ENCODE measurements around the gene USP13. TPM values are rescaled to one million over a fixed set of nuclear protein-coding genes. Genes with fewer than 3 reads are reported as not detected.

Gene USP13
- total and polyA plus RNA-seq, 2 donors (not counting 3 experiments of a cell fraction or from before 2014, with no cell fraction given): 5.8 to 24.0 TPM

DNA sequence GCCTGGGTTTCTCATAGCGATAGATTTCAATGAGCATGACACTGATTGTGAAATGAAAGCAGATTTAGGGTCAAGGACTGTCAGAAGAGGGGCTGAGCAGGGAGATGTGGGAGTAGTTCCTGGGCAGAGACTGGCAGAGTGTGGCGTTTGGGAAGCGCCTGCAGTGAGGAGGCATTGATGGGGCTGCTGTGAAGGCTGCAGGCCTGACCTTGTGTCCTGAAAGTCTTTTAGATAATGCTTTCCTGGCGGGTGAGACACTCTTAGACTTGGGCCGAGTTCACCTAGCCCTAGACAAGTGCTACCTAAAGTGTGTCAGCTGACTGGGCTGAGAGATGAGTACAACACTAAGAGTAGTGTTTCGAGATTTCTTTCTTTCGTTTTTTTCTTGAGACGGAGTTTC, 20.7 kb downstream of the USP13 start:
- CTCF ChIA-PET: interaction anchor here (0.9 kb wide), 1 partner anchor 24 kb away, joined by 3 read pairs; no protein-coding TSS in a partner anchor
- H3K9me3 ChIP-seq (replicated peaks; ENCODE audit: control insufficient read depth, insufficient read depth, low read length): no peaks in the 10 kb centered on the region
- intact Hi-C loops (cut with micrococcal nuclease): loop anchor here (5.0 kb wide), 1 partner anchor 929 kb away; the partner anchor contains the start of gene TTC14
- H3K4me3 ChIP-seq (replicated peaks in 1 of 3; ENCODE audit: insufficient read depth in 1 of 3, low read depth in 1 of 3, low read length in 3 of 3): no peak overlapping the region
- H3K36me3 ChIP-seq (ENCODE audit: control insufficient read depth in 2 of 2, extremely low read depth in 1 of 2, insufficient read depth in 2 of 2, low read length in 2 of 2): no peaks in the 10 kb centered on the region
- no peaks in the 10 kb centered on the region for H3K9me1 ChIP-seq (replicated peaks; ENCODE audit: control insufficient read depth, extremely low read depth, insufficient read depth, low read length)
- H3K9ac ChIP-seq (replicated peaks; ENCODE audit: extremely low read depth, insufficient read depth, low read length): no peak overlapping the region
- H3K27me3 ChIP-seq (ENCODE audit: control insufficient read depth in 2 of 2, insufficient read depth in 2 of 2, low read length in 2 of 2): no peaks in the 10 kb centered on the region
- DNase-seq (ENCODE audit: low read depth, low spot score) (no peak), FAIRE-seq (no peak)
- H3K4me1 ChIP-seq (ENCODE audit: control insufficient read depth, extremely low read depth, insufficient read depth, low read length): peaks cover 15% of the 10 kb centered on the region
- dilution Hi-C loops (cut with MboI; ENCODE audit: extremely low pct_ligation_motif_present, low sequenced_read_pairs): no loop called here
- no peak overlapping the region for H3K27ac ChIP-seq (ENCODE audit: insufficient read depth, low read depth, low read length)
- BruUV-seq (replicated peaks): no TSS peak
- TF ChIP-seq CTCF (IDR thresholded peaks at IDR 0.05; ENCODE audit: extremely low read depth in 1 of 2, insufficient read depth in 1 of 2, low read depth in 1 of 2, low read length in 2 of 2): no peak
- TF ChIP-seq GATA2 (IDR thresholded peaks at IDR 0.05; ENCODE audit: insufficient read depth, insufficient read length, low read depth, low read length): no peak
- no peak for TF ChIP-seq EZH2 (IDR thresholded peaks at IDR 0.05; ENCODE audit: borderline replicate concordance, low read depth, low read length, severe bottlenecking)
- TF ChIP-seq, protein P1, sequence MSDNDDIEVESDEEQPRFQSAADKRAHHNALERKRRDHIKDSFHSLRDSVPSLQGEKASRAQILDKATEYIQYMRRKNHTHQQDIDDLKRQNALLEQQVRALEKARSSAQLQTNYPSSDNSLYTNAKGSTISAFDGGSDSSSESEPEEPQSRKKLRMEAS (IDR thresholded peaks at IDR 0.05; ENCODE audit: insufficient read depth, insufficient read length): no peak
- no peak for TF ChIP-seq MYC (IDR thresholded peaks at IDR 0.05; ENCODE audit: low read depth, low read length)
- TF ChIP-seq FOS (IDR thresholded peaks at IDR 0.05; ENCODE audit: borderline replicate concordance, insufficient read depth, low read length): no peak
- TF ChIP-seq JUN (IDR thresholded peaks at IDR 0.05; ENCODE audit: borderline replicate concordance, insufficient read depth, insufficient read length, low read depth): no peak
- TF ChIP-seq POLR2AphosphoS5 (IDR thresholded peaks at IDR 0.05; ENCODE audit: insufficient read depth, low read depth, low read length): no peak
- TF ChIP-seq POLR2A (IDR thresholded peaks at IDR 0.05; ENCODE audit: low read depth, low read length): no peak
- H3K4me2 ChIP-seq (ENCODE audit: insufficient read depth, low read length): no peak overlapping the region
- H2AFZ ChIP-seq (ENCODE audit: low read depth, low read length): no peak overlapping the region
- peaks cover 51% of the 10 kb centered on the region for H3K79me2 ChIP-seq (ENCODE audit: control insufficient read depth, insufficient read depth, low read length)
- no peaks in the 10 kb centered on the region for H4K20me1 ChIP-seq (replicated peaks; ENCODE audit: control insufficient read depth, extremely low read depth, insufficient read depth, low read length)
- POLR2A ChIA-PET: no interaction called here

Measured in endothelial cell of umbilical vein (primary cell).